T-helper 1 cell treated with Interleukin-12 subunit alpha and Interleukin-12 subunit beta and Interleukin-4 antibody, amounts not matched to agents 30 μg/mL and 1 μg/mL, for 36 hours (primary cell): ENCODE measurements around the gene TFRC.
"Not testable (repeated sequence)": the region's sequence is repeated elsewhere in the genome, so short reads cannot be mapped to it uniquely, and the experiment has no call there.

Experiments used
- H3K27ac Mint-ChIP-seq: one replicate; pipeline ENCODE4 v1.8.0; 2021; ENCODE audit warnings: mild to moderate bottlenecking, mixed read lengths
- H3K27me3 Mint-ChIP-seq: one replicate; pipeline ENCODE4 v1.8.0; 2021; ENCODE audit warnings: low read depth, mixed read lengths
- H3K36me3 Mint-ChIP-seq: one replicate; pipeline ENCODE4 v1.8.0; 2021; ENCODE audit warnings: low read depth, mixed read lengths
- H3K4me1 Mint-ChIP-seq: one replicate; pipeline ENCODE4 v1.8.0; 2021; ENCODE audit warnings: low read depth, mixed read lengths
- H3K4me3 Mint-ChIP-seq: one replicate; pipeline ENCODE4 v1.8.0; 2021; ENCODE audit warnings: mild to moderate bottlenecking, moderate library complexity, mixed read lengths
- H3K9me3 Mint-ChIP-seq: one replicate; pipeline ENCODE4 v1.8.0; 2021; ENCODE audit warnings: mixed read lengths

The TFRC gene

GRCh38 chr3:196081834-196082618, at the start of gene TFRC:
TSS of gene TFRC (minus strand) at chr3:196082090. CDS start at chr3:196077099, 4,991 bp downstream.
- Mint-ChIP-seq H3K27ac (peak within 1 kb of the TSS; percentile 93), H3K4me1 (peaks cover 38% of the 10 kb centered on the region), H3K27me3 (no peaks in the 10 kb centered on the region), H3K4me3 (peak within 1 kb of the TSS; percentile 97), H3K9me3 (no peaks in the 10 kb centered on the region), H3K36me3 (peaks cover 30% of the 10 kb centered on the region)

DNA sequence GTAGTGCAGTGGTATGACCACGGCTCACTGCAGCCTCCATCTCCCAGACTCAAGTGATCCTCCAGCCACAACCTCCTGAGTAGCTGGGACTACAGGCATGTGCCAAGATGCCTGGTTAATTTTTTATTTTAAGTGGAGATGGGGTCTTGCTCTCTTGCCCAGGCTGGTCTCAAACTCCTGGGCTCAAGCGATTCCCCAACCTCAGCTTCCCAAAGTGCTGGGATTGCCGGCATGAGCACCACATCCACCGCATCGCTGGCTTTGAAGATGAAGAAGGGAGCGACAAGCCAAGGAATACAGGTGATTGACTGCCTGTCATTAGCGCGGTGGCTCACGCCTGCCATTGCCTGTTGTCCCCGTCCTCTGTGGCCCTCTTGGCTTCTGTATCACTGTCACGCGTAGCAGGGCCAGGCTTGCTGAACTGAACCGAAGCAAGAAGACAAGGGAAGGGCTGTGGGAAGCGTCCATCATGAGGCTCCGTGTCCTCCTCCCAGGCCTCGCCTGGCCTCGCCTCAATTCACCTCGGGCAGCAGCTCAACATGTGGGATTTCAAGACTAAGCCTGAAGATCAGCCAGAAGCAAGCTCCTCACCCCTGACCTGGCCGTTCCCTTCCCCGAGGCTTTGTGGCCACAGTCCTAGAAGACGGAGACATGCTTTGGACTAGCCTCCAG, 46.4 kb upstream of the TFRC start:
- peak overlapping the region; percentile 59 for H3K27ac Mint-ChIP-seq
- H3K27me3 Mint-ChIP-seq = no peaks in the 10 kb centered on the region
- H3K4me1 Mint-ChIP-seq = peaks cover 37% of the 10 kb centered on the region

DNA sequence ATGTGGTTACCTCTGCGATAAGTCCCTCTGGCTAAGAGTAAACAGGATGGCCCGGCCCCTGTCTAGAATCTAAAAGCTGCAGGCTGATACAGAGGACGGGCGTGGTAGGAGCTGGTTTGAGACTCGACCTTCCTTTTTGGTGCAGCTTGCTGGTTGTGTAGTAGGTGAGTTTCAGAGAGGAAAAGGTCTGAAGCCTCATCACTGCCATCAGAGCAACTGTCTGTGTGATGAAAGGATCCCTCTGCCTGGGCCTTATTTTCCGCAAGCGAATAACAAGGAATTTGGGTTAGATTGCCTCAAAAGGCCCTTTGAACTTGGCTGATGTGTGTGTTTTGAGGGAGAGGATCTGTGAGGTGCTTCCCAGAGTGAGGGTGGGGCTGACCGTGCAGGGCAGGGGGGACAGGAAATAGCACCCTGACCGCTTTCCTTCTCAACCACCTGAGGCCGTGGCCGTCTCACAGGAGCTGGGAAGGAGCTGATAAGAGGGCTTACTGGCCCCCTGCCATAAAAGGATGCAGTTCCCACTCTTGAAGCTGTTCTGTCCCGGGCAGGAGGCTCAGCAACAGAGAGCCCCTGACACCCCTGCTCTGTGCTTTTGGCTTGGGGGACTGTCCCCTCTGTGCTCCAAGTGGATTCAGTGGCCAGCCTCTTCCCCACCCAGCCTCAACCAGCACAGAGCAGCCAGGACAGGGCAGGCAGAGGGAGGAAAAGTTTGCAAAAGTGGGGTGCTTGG, 45.6 kb upstream of the TFRC start:
- H3K36me3 Mint-ChIP-seq = peaks cover 11% of the 10 kb centered on the region
- no peaks in the 10 kb centered on the region for H3K27me3 Mint-ChIP-seq
- H3K27ac Mint-ChIP-seq = peak overlapping the region; percentile 90
- peaks cover 43% of the 10 kb centered on the region for H3K4me1 Mint-ChIP-seq
- no peaks in the 10 kb centered on the region for H3K9me3 Mint-ChIP-seq
- H3K4me3 Mint-ChIP-seq = peak overlapping the region; percentile 60

More for the DNA sequence above, 46.4 kb upstream of the TFRC start:
- H3K9me3 Mint-ChIP-seq = no peaks in the 10 kb centered on the region
- peaks cover 11% of the 10 kb centered on the region for H3K36me3 Mint-ChIP-seq
- H3K4me3 Mint-ChIP-seq = no peak overlapping the region

DNA sequence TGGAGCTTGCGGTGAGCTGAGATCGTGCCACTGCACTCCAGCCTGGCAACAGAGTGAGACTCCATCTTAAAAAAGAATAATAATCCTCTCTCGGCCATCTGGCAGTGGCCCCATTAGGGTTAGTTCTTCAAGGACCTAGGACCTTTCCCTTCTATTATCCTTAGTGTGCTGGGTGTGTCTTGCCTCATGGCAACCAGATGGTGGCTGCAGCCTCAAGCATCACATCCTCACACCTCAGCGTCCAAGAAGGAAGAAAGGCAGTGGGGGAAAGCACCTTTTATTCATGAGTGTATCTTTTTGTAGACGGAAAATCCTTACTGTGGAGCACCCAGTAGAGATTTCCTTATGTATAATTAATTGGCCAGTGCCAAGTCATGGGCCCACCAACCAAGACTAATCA, 42.7 kb upstream of the TFRC start:
- H3K36me3 Mint-ChIP-seq = peaks cover 11% of the 10 kb centered on the region
- no peak overlapping the region for H3K27ac Mint-ChIP-seq
- H3K9me3 Mint-ChIP-seq = no peaks in the 10 kb centered on the region
- no peaks in the 10 kb centered on the region for H3K27me3 Mint-ChIP-seq
- no peak overlapping the region for H3K4me3 Mint-ChIP-seq
- peaks cover 55% of the 10 kb centered on the region for H3K4me1 Mint-ChIP-seq

- H3K36me3 Mint-ChIP-seq = peaks cover 9% of the 10 kb centered on the region
- no peak overlapping the region for H3K27ac Mint-ChIP-seq
- H3K27me3 Mint-ChIP-seq = no peaks in the 10 kb centered on the region
- H3K4me3 Mint-ChIP-seq = no peak overlapping the region
- peaks cover 51% of the 10 kb centered on the region for H3K4me1 Mint-ChIP-seq
- no peaks in the 10 kb centered on the region for H3K9me3 Mint-ChIP-seq
Measured at GRCh38 chr3:196122688-196123046, 40.8 kb upstream of the TFRC start.

DNA sequence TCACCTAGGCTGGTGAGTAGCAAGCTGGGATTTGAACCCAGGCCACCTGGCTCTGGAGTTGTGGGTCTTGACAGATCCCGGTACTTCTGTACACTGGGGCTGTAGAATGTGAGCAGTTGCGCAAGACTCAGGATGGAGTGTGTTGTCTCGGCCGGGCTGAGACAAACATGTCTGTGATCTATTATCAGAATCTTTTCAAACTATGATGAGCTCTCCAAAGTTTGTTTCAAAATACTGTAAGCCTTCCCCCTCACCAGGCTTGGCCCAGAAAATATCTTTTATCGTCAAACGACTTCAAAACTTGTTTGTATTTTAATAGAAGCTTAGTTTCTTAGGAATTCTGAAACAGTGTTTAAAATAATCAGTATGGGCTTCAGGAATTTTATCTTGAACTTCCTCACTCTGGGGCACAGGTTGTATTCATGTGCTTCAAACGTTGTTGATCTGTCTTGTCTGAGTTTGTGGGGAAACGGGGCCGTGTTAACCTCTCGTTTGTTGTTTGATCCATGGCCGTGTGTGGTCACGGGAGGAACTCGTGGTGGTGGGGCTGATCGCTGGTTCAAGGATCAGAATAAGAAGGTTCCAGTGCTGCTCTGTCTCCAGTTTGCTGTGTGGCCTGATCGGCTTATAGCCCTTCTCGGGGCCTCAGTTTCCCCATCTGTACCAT, 40.3 kb upstream of the TFRC start:
- Mint-ChIP-seq H3K4me1 (peaks cover 46% of the 10 kb centered on the region), H3K27me3 (no peaks in the 10 kb centered on the region), H3K36me3 (peaks cover 8% of the 10 kb centered on the region), H3K4me3 (no peak overlapping the region), H3K27ac (peak overlapping the region; percentile 8), H3K9me3 (no peaks in the 10 kb centered on the region)

GRCh38 chr3:196121066-196121465, 39.2 kb upstream of the TFRC start:
- Mint-ChIP-seq H3K27ac (peak overlapping the region; percentile 68), H3K9me3 (no peaks in the 10 kb centered on the region), H3K36me3 (peaks cover 3% of the 10 kb centered on the region), H3K4me3 (no peak overlapping the region), H3K27me3 (no peaks in the 10 kb centered on the region), H3K4me1 (peaks cover 39% of the 10 kb centered on the region)

- Mint-ChIP-seq H3K9me3 (no peaks in the 10 kb centered on the region), H3K4me3 (peak overlapping the region; percentile 6), H3K27me3 (no peaks in the 10 kb centered on the region), H3K36me3 (peaks cover 3% of the 10 kb centered on the region), H3K4me1 (peaks cover 39% of the 10 kb centered on the region), H3K27ac (peak overlapping the region; percentile 68)
Measured at GRCh38 chr3:196120291-196120951, 38.5 kb upstream of the TFRC start.

DNA sequence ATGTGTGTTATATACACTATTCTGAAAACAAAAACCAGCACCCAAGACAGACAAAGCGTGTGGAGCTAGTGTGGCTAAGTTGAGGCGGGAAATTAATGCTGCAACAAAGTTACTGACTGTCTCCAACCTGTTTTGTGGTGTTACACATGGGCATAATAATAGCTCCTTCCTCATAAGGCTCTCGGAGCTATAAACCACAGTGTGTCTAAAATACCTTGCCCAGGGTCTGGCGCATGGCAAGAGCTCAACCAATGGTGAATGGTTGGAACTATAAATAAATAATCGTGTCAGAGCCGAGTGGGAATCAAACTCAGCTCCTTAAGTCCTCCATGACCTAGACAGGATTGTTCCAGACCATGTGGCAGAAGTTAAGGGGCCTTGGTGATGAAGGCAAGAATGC, 35.9 kb upstream of the TFRC start:
- no peaks in the 10 kb centered on the region for H3K36me3 Mint-ChIP-seq
- no peaks in the 10 kb centered on the region for H3K27me3 Mint-ChIP-seq
- H3K27ac Mint-ChIP-seq = no peak overlapping the region
- H3K4me1 Mint-ChIP-seq = peaks cover 42% of the 10 kb centered on the region
- H3K4me3 Mint-ChIP-seq = no peak overlapping the region
- no peaks in the 10 kb centered on the region for H3K9me3 Mint-ChIP-seq

- no peaks in the 10 kb centered on the region for H3K27me3 Mint-ChIP-seq
- H3K36me3 Mint-ChIP-seq = no peaks in the 10 kb centered on the region
- H3K9me3 Mint-ChIP-seq = no peaks in the 10 kb centered on the region
- H3K27ac Mint-ChIP-seq = no peak overlapping the region
- H3K4me1 Mint-ChIP-seq = peaks cover 41% of the 10 kb centered on the region
- no peak overlapping the region for H3K4me3 Mint-ChIP-seq
Measured at GRCh38 chr3:196115678-196116083, 33.8 kb upstream of the TFRC start.

DNA sequence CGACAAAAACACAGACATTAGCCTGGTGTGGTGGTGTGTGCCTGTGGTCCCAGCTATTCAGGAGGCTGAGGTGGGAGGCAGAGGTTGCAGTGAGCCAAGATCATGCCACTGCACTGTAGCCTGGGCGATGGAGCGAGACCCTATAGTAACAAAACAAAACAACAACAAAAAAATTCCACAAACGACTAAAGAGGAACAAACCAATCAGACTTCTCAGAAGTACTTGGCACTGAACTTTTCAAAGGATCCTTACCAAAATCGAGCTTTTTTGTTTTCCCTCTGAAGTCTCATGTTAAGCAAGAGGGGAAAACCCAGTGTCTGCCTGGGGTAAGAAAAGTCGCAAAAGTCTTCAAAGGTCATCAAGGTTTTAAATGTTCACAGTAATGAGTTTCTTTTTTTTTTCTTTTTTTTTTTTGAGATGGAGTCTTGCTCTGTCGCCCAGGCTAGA, 30.1 kb upstream of the TFRC start:
- Mint-ChIP-seq H3K36me3 (no peaks in the 10 kb centered on the region), H3K27me3 (no peaks in the 10 kb centered on the region), H3K4me3 (peak overlapping the region; percentile 48), H3K4me1 (peaks cover 27% of the 10 kb centered on the region), H3K9me3 (no peaks in the 10 kb centered on the region), H3K27ac (peak overlapping the region; percentile 89)

- no peak overlapping the region for H3K27ac Mint-ChIP-seq
- H3K4me1 Mint-ChIP-seq = peaks cover 24% of the 10 kb centered on the region
- no peaks in the 10 kb centered on the region for H3K27me3 Mint-ChIP-seq
- H3K9me3 Mint-ChIP-seq = peaks cover 1% of the 10 kb centered on the region
- no peak overlapping the region for H3K4me3 Mint-ChIP-seq
- no peaks in the 10 kb centered on the region for H3K36me3 Mint-ChIP-seq
Measured at GRCh38 chr3:196108075-196108743, 26.3 kb upstream of the TFRC start.

DNA sequence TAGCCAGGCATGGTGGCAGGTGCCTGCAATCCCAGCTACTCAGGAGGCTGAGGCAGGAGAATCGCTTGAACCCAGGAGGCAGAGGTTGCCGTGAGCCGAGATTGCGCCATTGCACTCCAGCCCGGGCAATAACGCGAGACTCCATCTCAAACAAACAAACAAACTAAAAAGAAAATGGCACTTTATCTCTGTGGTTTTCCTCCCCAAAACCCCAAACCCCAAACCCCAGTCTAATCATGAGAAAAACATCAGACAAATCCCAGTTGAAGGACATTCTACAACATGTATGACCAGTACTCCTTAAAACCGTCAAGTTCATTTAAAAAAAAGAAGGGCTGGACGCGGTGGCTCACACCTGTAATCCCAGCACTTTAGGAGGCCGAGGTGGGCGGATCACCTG, 22.8 kb upstream of the TFRC start:
- H3K36me3 Mint-ChIP-seq, H3K9me3 Mint-ChIP-seq, H3K27ac Mint-ChIP-seq, H3K4me3 Mint-ChIP-seq, H3K4me1 Mint-ChIP-seq, H3K27me3 Mint-ChIP-seq: not testable (repeated sequence)
